Liver (tissue), 9 donors: ENCODE data around the gene PLA2G6. TPM values are rescaled to one million over a fixed set of nuclear protein-coding genes. Genes with fewer than 3 reads are reported as not detected.

Experiments used
- DNase-seq: peaks from one replicate; pipeline ENCODE4 v3.0.0-alpha.2; 2017; ENCODE audit warnings: low spot score
- H3K27ac ChIP-seq, 2 donors: one replicate each; pipeline ENCODE4 v1.7.0; 2013; ENCODE audit warnings: inconsistent platforms in 2 of 2, low read length in 2 of 2, control low read depth in 1 of 2, low read depth in 1 of 2, mild to moderate bottlenecking in 1 of 2
- H3K27me3 ChIP-seq, 4 donors: one replicate each; pipeline versions ENCODE4 v1.6.1 to v1.7.0; 2013; ENCODE audit warnings: low read length in 3 of 4, inconsistent platforms in 1 of 4, mild to moderate bottlenecking in 1 of 4, moderate library complexity in 1 of 4; ENCODE audit not compliant: control insufficient read depth in 4 of 4, insufficient read depth in 4 of 4
- H3K36me3 ChIP-seq, 4 donors: one replicate each; pipeline versions ENCODE4 v1.6.1 to v1.7.0; 2013; ENCODE audit warnings: low read length in 3 of 4, mild to moderate bottlenecking in 3 of 4, low read depth in 1 of 4, moderate library complexity in 1 of 4; ENCODE audit not compliant: control insufficient read depth in 4 of 4, insufficient read depth in 3 of 4
- H3K4me1 ChIP-seq, 4 donors: one replicate each; pipeline versions ENCODE4 v1.6.1 to v1.7.0; 2013; ENCODE audit warnings: low read length in 3 of 4, mild to moderate bottlenecking in 3 of 4, moderate library complexity in 1 of 4; ENCODE audit not compliant: control insufficient read depth in 4 of 4, insufficient read depth in 4 of 4
- H3K4me3 ChIP-seq, 3 donors: one replicate each; pipeline versions ENCODE4 v1.6.1 to v1.7.0; 2013; ENCODE audit warnings: low read length in 3 of 3, control low read depth in 1 of 3, low read depth in 1 of 3, mild to moderate bottlenecking in 1 of 3
- H3K9ac ChIP-seq, 2 donors: one replicate each; pipeline ENCODE4 v1.7.0; 2013; ENCODE audit warnings: low read length in 2 of 2, mild to moderate bottlenecking in 2 of 2, moderate library complexity in 2 of 2, control low read depth in 1 of 2, low read depth in 1 of 2
- H3K9me3 ChIP-seq, 4 donors: one replicate each; pipeline versions ENCODE4 v1.6.1 to v1.7.0; 2013; ENCODE audit warnings: low read length in 3 of 4; ENCODE audit not compliant: control insufficient read depth in 4 of 4
- ATF3 ChIP-seq: IDR thresholded peaks from 2 replicates; pipeline ENCODE4 v1.6.1; 2016; ENCODE audit warnings: antibody characterized with exemption
- CTCF ChIP-seq: fragments of 150-350 bp; IDR thresholded peaks from 2 replicates; pipeline ENCODE4 v1.5.1; 2017; ENCODE audit warnings: improper control_type of control experiment, low read depth, low read length; ENCODE audit not compliant: missing input control
- EGR1 ChIP-seq, 2 donors: IDR thresholded peaks; 2 replicates each; pipeline ENCODE4 v1.6.1; 2016 to 2018; ENCODE audit warnings: antibody characterized with exemption in 2 of 2, low read depth in 2 of 2
- FOXA1 ChIP-seq: IDR thresholded peaks from 2 replicates; pipeline ENCODE4 v1.6.1; 2016; ENCODE audit warnings: antibody characterized with exemption
- FOXA2 ChIP-seq: IDR thresholded peaks from 2 replicates; pipeline ENCODE4 v1.6.1; 2016; ENCODE audit warnings: antibody characterized with exemption
- GABPA ChIP-seq, 2 donors: IDR thresholded peaks in 1 of 2; conservative IDR thresholded peaks in 1 of 2; 2 replicates each; pipeline ENCODE4 v1.6.1; 2016; ENCODE audit warnings: antibody characterized with exemption in 2 of 2, mild to moderate bottlenecking in 1 of 2, moderate library complexity in 1 of 2
- HNF4A ChIP-seq, 2 donors: conservative IDR thresholded peaks; 2 replicates each; pipeline ENCODE4 v1.6.1; 2016; ENCODE audit warnings: antibody characterized with exemption in 2 of 2, mild to moderate bottlenecking in 2 of 2
- HNF4G ChIP-seq: IDR thresholded peaks from 2 replicates; pipeline ENCODE4 v1.6.1; 2016; ENCODE audit warnings: antibody characterized with exemption
- JUND ChIP-seq, 2 donors: IDR thresholded peaks; 2 replicates each; pipeline ENCODE4 v1.6.1; 2016; ENCODE audit warnings: antibody characterized with exemption in 2 of 2
- MAX ChIP-seq: IDR thresholded peaks from 2 replicates; pipeline ENCODE4 v1.6.1; 2016; ENCODE audit warnings: antibody characterized with exemption
- NR2F2 ChIP-seq: IDR thresholded peaks from 2 replicates; pipeline ENCODE4 v1.6.1; 2016; ENCODE audit warnings: antibody characterized with exemption
- RAD21 ChIP-seq, 2 donors: IDR thresholded peaks; 2 replicates each; pipeline ENCODE4 v1.6.1; 2016; ENCODE audit warnings: antibody characterized with exemption in 2 of 2, mild to moderate bottlenecking in 2 of 2
- REST ChIP-seq: IDR thresholded peaks from 2 replicates; pipeline ENCODE4 v1.6.1; 2016; ENCODE audit warnings: antibody characterized with exemption, mild to moderate bottlenecking
- RXRA ChIP-seq, 2 donors: IDR thresholded peaks; 2 replicates each; pipeline ENCODE4 v1.6.1; 2017 to 2018; ENCODE audit warnings: antibody characterized with exemption in 2 of 2, mild to moderate bottlenecking in 1 of 2
- SP1 ChIP-seq: IDR thresholded peaks from 2 replicates; pipeline ENCODE4 v1.6.1; 2018; ENCODE audit warnings: antibody characterized with exemption, mild to moderate bottlenecking
- TAF1 ChIP-seq: conservative IDR thresholded peaks from 2 replicates; pipeline ENCODE4 v1.6.1; 2016; ENCODE audit warnings: antibody characterized with exemption, mild to moderate bottlenecking
- YY1 ChIP-seq: IDR thresholded peaks from 2 replicates; pipeline ENCODE4 v1.6.1; 2016; ENCODE audit warnings: antibody characterized with exemption, mild to moderate bottlenecking
- WGBS: extraction: QIAGEN DNeasy Blood & Tissue Kit; methylation state at CpG from one replicate; pipeline ENCODE4 v1.1.7; 2013; 5-methylcytosine and 5-hydroxymethylcytosine counted together
- polyA plus RNA-seq, 2 donors: library from polyadenylated mRNA; stranded (reverse) in 1 of 2; unstranded in 1 of 2; fragments of 200-250 nt in 1 of 2; fragments of >200 nt in 1 of 2; fragmentation: Nextera tagmentation in 1 of 2; extraction: Ambion mirVana in 1 of 2; gene quantifications; one replicate each; pipeline versions ENCODE4 v1.2.1 to v1.2.3, GENCODE V29; 2013 to 2015
- total RNA-seq, 2 donors: library from RNA; depleted of rRNA; stranded (reverse); fragments of >200 nt; gene quantifications; one replicate each; pipeline ENCODE4 v1.2.3, GENCODE V29; 2014
- TF ChIP-seq, protein P1 (sequence below): IDR thresholded peaks from 2 replicates; pipeline ENCODE4 v1.6.1; 2016; ENCODE audit warnings: antibody characterized with exemption
- donor health status: healthy.
- donor health status: healthy.
- donor health status: healthy.
- donor health status: healthy.
- donor health status: healthy.

Gene PLA2G6
- total and polyA plus RNA-seq, 4 donors: 5.7 to 9.0 (median 7.2) TPM

GRCh38 chr22:38132794-38133193 lies 48.8 kb downstream of the PLA2G6 start:
- peaks cover 2 to 9% (median 8%) of the 10 kb centered on the region in 4 donors for H3K36me3 ChIP-seq
- no peaks in the 10 kb centered on the region for H3K4me1 ChIP-seq
- WGBS: 98% methylated on average over 28 of the region's 28 CpGs
- no peak for DNase-seq
- H3K27me3 ChIP-seq: no peaks in the 10 kb centered on the region
- H3K4me3 ChIP-seq: no peak overlapping the region
- no peaks in the 10 kb centered on the region for H3K9me3 ChIP-seq
- no peak overlapping the region for H3K9ac ChIP-seq
- no peak overlapping the region for H3K27ac ChIP-seq
- TF ChIP-seq, protein P1, sequence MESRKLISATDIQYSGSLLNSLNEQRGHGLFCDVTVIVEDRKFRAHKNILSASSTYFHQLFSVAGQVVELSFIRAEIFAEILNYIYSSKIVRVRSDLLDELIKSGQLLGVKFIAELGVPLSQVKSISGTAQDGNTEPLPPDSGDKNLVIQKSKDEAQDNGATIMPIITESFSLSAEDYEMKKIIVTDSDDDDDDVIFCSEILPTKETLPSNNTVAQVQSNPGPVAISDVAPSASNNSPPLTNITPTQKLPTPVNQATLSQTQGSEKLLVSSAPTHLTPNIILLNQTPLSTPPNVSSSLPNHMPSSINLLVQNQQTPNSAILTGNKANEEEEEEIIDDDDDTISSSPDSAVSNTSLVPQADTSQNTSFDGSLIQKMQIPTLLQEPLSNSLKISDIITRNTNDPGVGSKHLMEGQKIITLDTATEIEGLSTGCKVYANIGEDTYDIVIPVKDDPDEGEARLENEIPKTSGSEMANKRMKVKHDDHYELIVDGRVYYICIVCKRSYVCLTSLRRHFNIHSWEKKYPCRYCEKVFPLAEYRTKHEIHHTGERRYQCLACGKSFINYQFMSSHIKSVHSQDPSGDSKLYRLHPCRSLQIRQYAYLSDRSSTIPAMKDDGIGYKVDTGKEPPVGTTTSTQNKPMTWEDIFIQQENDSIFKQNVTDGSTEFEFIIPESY: no peak
- no peak for TF ChIP-seq SP1
- no peak for TF ChIP-seq RAD21 (IDR thresholded peaks at IDR 0.05)
- TF ChIP-seq GABPA (IDR thresholded peaks at IDR 0.05 in 1 of 2, conservative IDR thresholded peaks at IDR 0.05 in 1 of 2): no peak
- TF ChIP-seq JUND (IDR thresholded peaks at IDR 0.05): no peak
- no peak for TF ChIP-seq MAX
- TF ChIP-seq RXRA (IDR thresholded peaks at IDR 0.05): no peak
- no peak for TF ChIP-seq EGR1 (IDR thresholded peaks at IDR 0.05; ENCODE audit: low read depth in 2 of 2)
- TF ChIP-seq REST: no peak
- TF ChIP-seq HNF4G: no peak
- no peak for TF ChIP-seq ATF3
- TF ChIP-seq CTCF: no peak
- TF ChIP-seq FOXA2: no peak
- no peak for TF ChIP-seq HNF4A (conservative IDR thresholded peaks at IDR 0.05)
- TF ChIP-seq NR2F2: no peak
- no peak for TF ChIP-seq TAF1
- TF ChIP-seq FOXA1: no peak
- no peak for TF ChIP-seq YY1
